GM10266 (cell line): ENCODE data around the gene ADAMTSL1.

Experiments used
- DNase-seq: peaks from one replicate; pipeline ENCODE4 v3.0.0; 2012; ENCODE audit errors: extremely low spot score
- CTCF ChIP-seq: IDR thresholded peaks from 2 replicates; pipeline ENCODE4 v1.5.1; 2012; ENCODE audit warnings: mild to moderate bottlenecking, low read depth; ENCODE audit not compliant: control insufficient read depth, insufficient read depth; ENCODE audit errors: missing control alignments

ADAMTSL1 gene

GRCh38 chr9:18516965-18517364, 43.0 kb downstream of the ADAMTSL1 start:
- DNase-seq: no peak
- TF ChIP-seq CTCF: no peak

- TF ChIP-seq CTCF: no peak
- no peak for DNase-seq
These were observed 46.6 kb downstream of the ADAMTSL1 start for GRCh38 chr9:18520416-18521047.

GRCh38 chr9:18526685-18527084, 52.7 kb downstream of the ADAMTSL1 start:
- no peak for DNase-seq
- TF ChIP-seq CTCF: no peak

- TF ChIP-seq CTCF: no peak
- DNase-seq: no peak
These were observed 57.4 kb downstream of the ADAMTSL1 start for GRCh38 chr9:18531136-18532065.

- DNase-seq: no peak
- no peak for TF ChIP-seq CTCF
These were observed 60.7 kb downstream of the ADAMTSL1 start for GRCh38 chr9:18534611-18535010.

- DNase-seq: no peak
- no peak for TF ChIP-seq CTCF
These were observed 62.6 kb downstream of the ADAMTSL1 start for GRCh38 chr9:18536554-18536953.

- TF ChIP-seq CTCF: no peak
- no peak for DNase-seq
These were observed 65.3 kb downstream of the ADAMTSL1 start for GRCh38 chr9:18539203-18539693.
